ENCODE measurements around the gene RPLP2.

DNA sequence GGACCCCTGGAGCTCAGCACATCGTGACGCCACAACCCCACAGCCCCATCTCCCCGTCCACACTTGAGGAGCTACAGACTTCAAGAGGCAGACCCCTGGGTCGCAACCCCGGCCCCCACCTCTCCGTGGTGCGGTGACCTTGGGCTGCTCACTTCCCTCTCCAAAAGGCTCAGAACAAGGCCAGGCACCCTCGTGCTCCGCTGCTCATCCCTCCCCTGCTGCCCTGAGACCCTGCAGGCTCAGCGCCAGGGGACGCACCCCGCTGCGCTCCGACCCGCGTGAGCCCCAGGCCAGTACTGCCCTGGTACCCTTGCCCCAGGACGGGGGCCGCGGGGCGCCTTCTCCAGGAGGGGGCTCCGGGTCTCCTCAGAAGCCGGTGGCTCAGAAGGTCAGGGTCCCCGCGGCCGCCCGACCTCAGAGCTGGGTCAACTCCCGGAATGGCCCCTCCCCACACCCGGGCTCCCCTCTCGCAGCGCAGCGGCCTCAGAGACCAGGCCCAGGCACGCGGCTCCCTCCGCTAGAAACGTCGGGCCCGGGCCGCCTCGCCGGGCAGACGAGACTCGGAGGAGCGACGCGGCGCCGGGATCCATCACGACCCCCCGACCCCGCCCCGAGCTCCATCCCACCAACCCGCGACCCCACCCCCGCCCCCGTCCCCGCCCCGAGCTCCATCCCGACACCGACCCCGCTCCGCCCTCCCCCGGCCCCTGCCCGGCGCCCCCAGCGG, 33.0 kb upstream of the RPLP2 start:
- TF ChIP-seq POLR2A (IDR thresholded peaks at IDR 0.05) (no peak), CTCF (IDR thresholded peaks at IDR 0.05) (no peak), EP300 (IDR thresholded peaks at IDR 0.05) (no peak), POLR2AphosphoS5 (IDR thresholded peaks at IDR 0.05) (no peak)
